Stimulated activated naive CD8-positive, alpha-beta T cell treated with anti-CD3 and anti-CD28 coated beads, Interleukin-15, amount 100 ng/mL, for 72 hours (primary cell): ENCODE results near the gene TMEM108.

Experiments used
- ATAC-seq: fragments of 150-1000 bp; cut with Tn5 transposase; 2 replicates; pipeline ENCODE4 v1.10.0; 2021; ENCODE audit warnings: mild to moderate bottlenecking, moderate library complexity
- DNase-seq, 2 donors: peaks; one replicate each; pipeline ENCODE4 v3.0.0; 2021 to 2022
- H3K27ac Mint-ChIP-seq, 2 donors: one replicate each; pipeline ENCODE4 v1.8.0; 2022; ENCODE audit warnings: mild to moderate bottlenecking in 2 of 2, mixed read lengths in 2 of 2, moderate library complexity in 2 of 2
- H3K27me3 Mint-ChIP-seq: one replicate; pipeline ENCODE4 v1.8.0; 2022; ENCODE audit warnings: mixed read lengths
- H3K4me1 Mint-ChIP-seq: one replicate; pipeline ENCODE4 v1.8.0; 2022; ENCODE audit warnings: mild to moderate bottlenecking, mixed read lengths
- H3K4me3 Mint-ChIP-seq, 2 donors: one replicate each; pipeline ENCODE4 v1.8.0; 2022; ENCODE audit warnings: mild to moderate bottlenecking in 2 of 2, mixed read lengths in 2 of 2, moderate library complexity in 1 of 2
- H3K9me3 Mint-ChIP-seq, 2 donors: one replicate each; pipeline ENCODE4 v1.8.0; 2022; ENCODE audit warnings: mixed read lengths in 2 of 2

Gene TMEM108

GRCh38 chr3:133277813-133278212 lies 239.6 kb downstream of the TMEM108 start:
- no peaks in the 10 kb centered on the region for H3K9me3 Mint-ChIP-seq
- no peak overlapping the region for H3K27ac Mint-ChIP-seq
- no peak overlapping the region for H3K4me3 Mint-ChIP-seq
- DNase-seq (no peak), ATAC-seq (no peak)
- peaks cover 6% of the 10 kb centered on the region for H3K4me1 Mint-ChIP-seq
- peaks cover 29% of the 10 kb centered on the region for H3K27me3 Mint-ChIP-seq

GRCh38 chr3:133278260-133279043 lies 240.3 kb downstream of the TMEM108 start:
- Mint-ChIP-seq H3K4me3 (no peak overlapping the region), H3K4me1 (peaks cover 6% of the 10 kb centered on the region), H3K27ac (peak overlapping the region in 1 of 2 donors; percentile 64), H3K27me3 (peaks cover 29% of the 10 kb centered on the region), H3K9me3 (no peaks in the 10 kb centered on the region)
- DNase-seq (no peak), ATAC-seq (no peak)

DNA sequence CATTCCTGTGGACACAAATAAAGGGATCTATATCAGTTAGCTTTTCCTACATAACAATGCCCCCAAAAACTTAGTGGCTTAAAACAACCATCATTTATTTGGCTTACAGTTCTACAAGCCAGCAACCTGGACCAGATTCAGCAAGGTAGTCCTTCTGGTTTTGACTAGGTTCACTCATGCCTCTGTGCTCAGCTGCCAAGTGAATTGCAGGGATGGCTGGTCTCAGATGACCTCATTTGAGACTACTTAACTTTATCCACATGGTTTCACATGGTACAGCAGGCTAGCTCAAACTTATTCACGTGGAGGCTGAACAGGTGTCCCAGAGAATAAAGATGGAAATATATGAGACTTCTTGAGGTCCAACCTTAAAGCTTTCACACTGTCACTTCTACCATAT lies 242.4 kb downstream of the TMEM108 start:
- Mint-ChIP-seq H3K27ac (no peak overlapping the region), H3K9me3 (no peaks in the 10 kb centered on the region), H3K4me3 (no peak overlapping the region), H3K4me1 (peaks cover 6% of the 10 kb centered on the region), H3K27me3 (peaks cover 20% of the 10 kb centered on the region)
- ATAC-seq (no peak), DNase-seq (no peak)

DNA sequence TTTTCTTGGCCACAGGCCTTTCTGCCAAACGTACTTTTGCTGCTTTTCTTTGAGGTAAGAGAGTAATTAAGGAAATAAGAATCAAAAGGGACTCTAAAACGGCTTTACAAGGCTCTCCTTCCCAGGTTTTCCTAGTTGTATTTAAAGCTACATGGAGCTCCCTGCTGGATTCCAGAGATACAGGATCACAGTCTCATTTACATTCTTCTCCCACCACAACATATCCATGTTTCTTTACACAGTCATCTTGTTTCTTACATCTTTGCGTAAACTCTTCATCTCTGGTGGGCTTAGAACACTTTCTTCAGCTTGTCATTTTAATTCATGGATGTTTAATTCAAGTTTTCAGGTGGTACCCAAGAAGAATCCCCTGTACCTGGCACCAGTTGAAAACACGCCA lies 244.0 kb downstream of the TMEM108 start:
- H3K27ac Mint-ChIP-seq: no peak overlapping the region

GRCh38 chr3:133283958-133284807 lies 246.0 kb downstream of the TMEM108 start:
- no peak for ATAC-seq
- H3K4me1 Mint-ChIP-seq: no peaks in the 10 kb centered on the region
- no peak overlapping the region for H3K27ac Mint-ChIP-seq
- no peak overlapping the region for H3K4me3 Mint-ChIP-seq
- DNase-seq: no peak
- H3K27me3 Mint-ChIP-seq: peaks cover 17% of the 10 kb centered on the region
- no peaks in the 10 kb centered on the region for H3K9me3 Mint-ChIP-seq

More for the DNA sequence above, 244.0 kb downstream of the TMEM108 start:
- H3K4me1 Mint-ChIP-seq: no peaks in the 10 kb centered on the region
- H3K9me3 Mint-ChIP-seq: no peaks in the 10 kb centered on the region
- H3K27me3 Mint-ChIP-seq: peaks cover 17% of the 10 kb centered on the region
- no peak for ATAC-seq
- H3K4me3 Mint-ChIP-seq: no peak overlapping the region
- no peak for DNase-seq

DNA sequence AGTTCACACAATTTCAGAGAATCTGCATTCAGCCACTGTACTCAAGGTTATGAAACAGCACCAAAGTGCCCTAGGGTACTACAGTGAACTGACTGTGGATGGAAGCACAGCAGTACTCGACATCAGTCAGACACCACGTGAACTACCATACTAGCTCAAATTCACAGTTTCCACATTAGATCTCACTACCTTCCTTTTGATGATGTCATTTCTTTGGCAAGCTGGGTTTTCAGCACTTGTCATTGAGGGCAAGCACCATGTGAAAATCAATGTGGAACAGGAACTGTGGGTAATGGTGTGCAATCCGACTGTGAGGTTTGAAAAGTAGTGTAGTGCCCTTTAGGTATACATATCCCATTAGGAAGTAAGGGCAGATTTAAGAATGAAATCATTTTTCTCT lies 251.1 kb downstream of the TMEM108 start:
- H3K4me1 Mint-ChIP-seq: no peaks in the 10 kb centered on the region
- no peak overlapping the region for H3K4me3 Mint-ChIP-seq
- ATAC-seq (no peak), DNase-seq (no peak)
- H3K9me3 Mint-ChIP-seq: no peaks in the 10 kb centered on the region
- no peak overlapping the region for H3K27ac Mint-ChIP-seq
- H3K27me3 Mint-ChIP-seq: peaks cover 18% of the 10 kb centered on the region

- no peak overlapping the region for H3K4me3 Mint-ChIP-seq
- peaks cover 15% of the 10 kb centered on the region for H3K27me3 Mint-ChIP-seq
- H3K9me3 Mint-ChIP-seq: no peaks in the 10 kb centered on the region
- H3K4me1 Mint-ChIP-seq: no peaks in the 10 kb centered on the region
- DNase-seq (no peak), ATAC-seq (no peak)
- no peak overlapping the region for H3K27ac Mint-ChIP-seq
Measured at GRCh38 chr3:133292296-133292695, 254.1 kb downstream of the TMEM108 start.

DNA sequence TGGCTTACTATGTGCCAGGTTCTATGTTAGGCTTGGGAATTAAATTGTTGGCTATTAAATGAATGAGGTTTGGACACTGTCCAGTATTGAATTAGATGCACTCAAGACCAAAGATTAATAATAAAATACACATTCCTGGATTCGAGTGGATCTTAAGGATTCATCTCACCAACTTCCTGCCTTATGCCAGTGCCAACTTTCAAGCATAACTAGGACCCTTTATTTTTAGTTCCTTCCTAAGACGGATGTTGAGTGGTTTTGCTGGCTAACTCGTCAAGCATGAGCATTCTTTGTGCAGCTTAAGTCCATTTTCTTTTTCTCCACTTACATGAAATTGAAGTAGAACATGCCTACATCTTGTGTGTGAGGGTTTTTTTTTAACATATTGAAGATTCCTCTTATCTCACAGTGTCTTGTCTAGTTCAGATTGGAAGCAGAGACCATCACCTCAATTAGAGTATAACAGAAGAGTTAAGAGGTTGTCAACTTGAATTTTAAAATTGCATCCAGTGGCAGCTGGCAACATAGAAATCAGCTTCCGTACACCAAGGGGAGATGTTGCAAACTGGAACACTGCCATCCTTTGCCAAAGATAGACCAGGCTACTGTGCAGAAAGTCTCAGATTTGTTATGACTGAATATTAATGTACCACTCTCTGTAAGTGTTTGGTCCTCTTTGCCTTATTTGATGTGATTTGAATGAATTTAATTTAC lies 255.4 kb downstream of the TMEM108 start:
- no peak overlapping the region for H3K27ac Mint-ChIP-seq
- H3K9me3 Mint-ChIP-seq: no peaks in the 10 kb centered on the region
- peaks cover 17% of the 10 kb centered on the region for H3K27me3 Mint-ChIP-seq
- H3K4me3 Mint-ChIP-seq: no peak overlapping the region
- H3K4me1 Mint-ChIP-seq: no peaks in the 10 kb centered on the region
- no peak for ATAC-seq
- DNase-seq: no peak

GRCh38 chr3:133294253-133294652 lies 256.1 kb downstream of the TMEM108 start:
- no peak overlapping the region for H3K4me3 Mint-ChIP-seq
- H3K27ac Mint-ChIP-seq: no peak overlapping the region

GRCh38 chr3:133295199-133295901 lies 257.2 kb downstream of the TMEM108 start:
- H3K9me3 Mint-ChIP-seq: no peaks in the 10 kb centered on the region
- H3K4me3 Mint-ChIP-seq: no peak overlapping the region
- peak; percentile 84 for ATAC-seq
- no peak overlapping the region for H3K27ac Mint-ChIP-seq
- no peaks in the 10 kb centered on the region for H3K4me1 Mint-ChIP-seq
- DNase-seq: no peak
- peaks cover 17% of the 10 kb centered on the region for H3K27me3 Mint-ChIP-seq

More at GRCh38 chr3:133294253-133294652, 256.1 kb downstream of the TMEM108 start:
- no peak for ATAC-seq
- H3K27me3 Mint-ChIP-seq: peaks cover 17% of the 10 kb centered on the region
- no peaks in the 10 kb centered on the region for H3K9me3 Mint-ChIP-seq
- no peak for DNase-seq
- no peaks in the 10 kb centered on the region for H3K4me1 Mint-ChIP-seq

- H3K9me3 Mint-ChIP-seq: no peaks in the 10 kb centered on the region
- H3K27me3 Mint-ChIP-seq: peaks cover 18% of the 10 kb centered on the region
- no peaks in the 10 kb centered on the region for H3K4me1 Mint-ChIP-seq
- no peak overlapping the region for H3K4me3 Mint-ChIP-seq
- ATAC-seq: no peak
- DNase-seq: no peak
- no peak overlapping the region for H3K27ac Mint-ChIP-seq
Measured at GRCh38 chr3:133295944-133296917, 258.0 kb downstream of the TMEM108 start.

GRCh38 chr3:133296981-133297380 lies 258.8 kb downstream of the TMEM108 start:
- no peak for ATAC-seq
- no peak for DNase-seq
- peaks cover 18% of the 10 kb centered on the region for H3K27me3 Mint-ChIP-seq
- no peak overlapping the region for H3K4me3 Mint-ChIP-seq
- no peak overlapping the region for H3K27ac Mint-ChIP-seq
- H3K9me3 Mint-ChIP-seq: no peaks in the 10 kb centered on the region
- peaks cover 6% of the 10 kb centered on the region for H3K4me1 Mint-ChIP-seq

DNA sequence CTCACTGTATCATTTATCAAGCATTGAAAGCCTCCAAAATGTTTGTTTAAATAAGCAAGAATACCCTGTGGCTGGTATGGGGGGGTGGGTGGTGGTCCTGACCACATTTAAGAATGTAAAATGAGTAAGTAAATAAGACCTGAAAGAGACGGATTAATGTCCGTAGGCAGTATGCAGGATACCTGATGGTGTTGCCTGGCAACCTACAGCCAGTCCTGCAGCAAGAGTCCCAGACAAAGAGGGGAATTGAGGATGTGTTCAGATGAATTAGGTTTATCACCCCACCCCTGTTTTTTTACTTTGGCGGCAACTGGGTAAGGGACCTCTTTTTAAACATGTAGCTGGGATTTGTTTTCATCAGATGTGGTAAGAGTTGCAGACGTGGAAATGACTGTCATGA lies 261.9 kb downstream of the TMEM108 start:
- peaks cover 18% of the 10 kb centered on the region for H3K27me3 Mint-ChIP-seq
- H3K4me1 Mint-ChIP-seq: peaks cover 7% of the 10 kb centered on the region
- DNase-seq: no peak
- ATAC-seq: no peak
- H3K4me3 Mint-ChIP-seq: no peak overlapping the region
- no peak overlapping the region for H3K27ac Mint-ChIP-seq
- no peaks in the 10 kb centered on the region for H3K9me3 Mint-ChIP-seq

- ATAC-seq (no peak), DNase-seq (no peak)
- H3K27me3 Mint-ChIP-seq: peaks cover 18% of the 10 kb centered on the region
- H3K4me3 Mint-ChIP-seq: no peak overlapping the region
- H3K9me3 Mint-ChIP-seq: no peaks in the 10 kb centered on the region
- H3K4me1 Mint-ChIP-seq: peaks cover 7% of the 10 kb centered on the region
- no peak overlapping the region for H3K27ac Mint-ChIP-seq
Measured at GRCh38 chr3:133301194-133301593, 263.0 kb downstream of the TMEM108 start.
